Osteoblast (primary cell): ENCODE results near the gene ZNF775. TPM values are rescaled to one million over a fixed set of nuclear protein-coding genes. Genes with fewer than 3 reads are reported as not detected.

ENCODE experiments used
- DNase-seq: peaks from one replicate; pipeline ENCODE4 v3.0.0; 2011; ENCODE audit warnings: low spot score, mixed read lengths; ENCODE audit not compliant: insufficient read length; ENCODE audit errors: missing footprints
- H2AFZ ChIP-seq: 2 replicates; pipeline ENCODE4 v1.6.0; 2011; ENCODE audit warnings: mild to moderate bottlenecking, low read length
- H3K27ac ChIP-seq: 2 replicates; pipeline ENCODE4 v1.5.1; 2011; ENCODE audit warnings: mild to moderate bottlenecking, low read depth, low read length, moderate library complexity
- H3K27me3 ChIP-seq: 2 replicates; pipeline ENCODE4 v1.6.0; 2012; ENCODE audit warnings: mild to moderate bottlenecking, control low read depth, inconsistent platforms, low read length, moderate library complexity; ENCODE audit not compliant: insufficient read depth
- H3K36me3 ChIP-seq: 2 replicates; pipeline ENCODE4 v1.5.1; 2011; ENCODE audit warnings: mild to moderate bottlenecking, low read length, control low read depth, moderate library complexity; ENCODE audit not compliant: insufficient read depth
- H3K4me1 ChIP-seq: 2 replicates; pipeline ENCODE4 v1.5.1; 2011; ENCODE audit warnings: mild to moderate bottlenecking, low read length, control low read depth, moderate library complexity; ENCODE audit not compliant: insufficient read depth
- H3K4me2 ChIP-seq: 2 replicates; pipeline ENCODE4 v1.6.0; 2011; ENCODE audit warnings: mild to moderate bottlenecking, low read length; ENCODE audit not compliant: insufficient read depth
- H3K4me3 ChIP-seq: fragments of 200-600 bp; sonication (generic); 3 replicates; pipeline ENCODE4 v1.5.1; 2012; ENCODE audit warnings: mild to moderate bottlenecking, low read length, inconsistent platforms; ENCODE audit not compliant: insufficient read depth
- H3K79me2 ChIP-seq: 2 replicates; pipeline ENCODE4 v1.6.0; 2012; ENCODE audit warnings: mild to moderate bottlenecking, low read length, control low read depth, inconsistent platforms; ENCODE audit not compliant: insufficient read depth
- H3K9me3 ChIP-seq: 2 replicates; pipeline ENCODE4 v1.5.1; 2011; ENCODE audit warnings: low read depth, low read length, control low read depth
- H4K20me1 ChIP-seq: 2 replicates; pipeline ENCODE4 v1.6.0; 2012; ENCODE audit warnings: mild to moderate bottlenecking, low read length, control low read depth; ENCODE audit not compliant: insufficient read depth
- total RNA-seq: library from RNA; depleted of rRNA; stranded (reverse); fragments of >200 nt; gene quantifications from 2 replicates; pipeline ENCODE4 v1.2.3, GENCODE V29; 2012
- TF ChIP-seq, protein P1 (sequence below): IDR thresholded peaks from 2 replicates; pipeline ENCODE4 v1.5.1; 2011; ENCODE audit warnings: mild to moderate bottlenecking, low read depth, low read length, moderate library complexity; ENCODE audit errors: extremely low read depth

ZNF775 gene
- total RNA-seq, 1 donor, result 6.2 TPM

- Histone ChIP-seq H4K20me1 (no peaks in the 10 kb centered on the region), H3K79me2 (no peaks in the 10 kb centered on the region), H3K27me3 (no peaks in the 10 kb centered on the region), H3K36me3 (no peaks in the 10 kb centered on the region), H3K4me2 (no peak overlapping the region), H3K4me1 (peaks cover 10% of the 10 kb centered on the region), H3K9me3 (no peaks in the 10 kb centered on the region), H3K27ac (no peak overlapping the region), H3K4me3 (no peak overlapping the region), H2AFZ (no peak overlapping the region)
- TF ChIP-seq, protein P1, sequence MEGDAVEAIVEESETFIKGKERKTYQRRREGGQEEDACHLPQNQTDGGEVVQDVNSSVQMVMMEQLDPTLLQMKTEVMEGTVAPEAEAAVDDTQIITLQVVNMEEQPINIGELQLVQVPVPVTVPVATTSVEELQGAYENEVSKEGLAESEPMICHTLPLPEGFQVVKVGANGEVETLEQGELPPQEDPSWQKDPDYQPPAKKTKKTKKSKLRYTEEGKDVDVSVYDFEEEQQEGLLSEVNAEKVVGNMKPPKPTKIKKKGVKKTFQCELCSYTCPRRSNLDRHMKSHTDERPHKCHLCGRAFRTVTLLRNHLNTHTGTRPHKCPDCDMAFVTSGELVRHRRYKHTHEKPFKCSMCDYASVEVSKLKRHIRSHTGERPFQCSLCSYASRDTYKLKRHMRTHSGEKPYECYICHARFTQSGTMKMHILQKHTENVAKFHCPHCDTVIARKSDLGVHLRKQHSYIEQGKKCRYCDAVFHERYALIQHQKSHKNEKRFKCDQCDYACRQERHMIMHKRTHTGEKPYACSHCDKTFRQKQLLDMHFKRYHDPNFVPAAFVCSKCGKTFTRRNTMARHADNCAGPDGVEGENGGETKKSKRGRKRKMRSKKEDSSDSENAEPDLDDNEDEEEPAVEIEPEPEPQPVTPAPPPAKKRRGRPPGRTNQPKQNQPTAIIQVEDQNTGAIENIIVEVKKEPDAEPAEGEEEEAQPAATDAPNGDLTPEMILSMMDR, result no peak
- no peak for DNase-seq
Measured at GRCh38 chr7:150430465-150431085, 51.4 kb downstream of the ZNF775 start.

- Histone ChIP-seq H3K79me2 (no peaks in the 10 kb centered on the region), H3K27me3 (no peaks in the 10 kb centered on the region), H3K36me3 (no peaks in the 10 kb centered on the region), H3K27ac (no peak overlapping the region), H3K4me3 (no peak overlapping the region), H2AFZ (no peak overlapping the region), H3K9me3 (no peaks in the 10 kb centered on the region), H3K4me2 (no peak overlapping the region), H4K20me1 (no peaks in the 10 kb centered on the region), H3K4me1 (peaks cover 10% of the 10 kb centered on the region)
- TF ChIP-seq, protein P1, result no peak
- DNase-seq, result no peak
Measured at GRCh38 chr7:150431839-150432658, 52.9 kb downstream of the ZNF775 start.

- no peak overlapping the region for H2AFZ ChIP-seq
- no peaks in the 10 kb centered on the region for H3K27me3 ChIP-seq
- no peaks in the 10 kb centered on the region for H3K36me3 ChIP-seq
- H3K4me2 ChIP-seq, result no peak overlapping the region
- H3K4me3 ChIP-seq, result no peak overlapping the region
- no peak for DNase-seq
- no peak overlapping the region for H3K27ac ChIP-seq
- H4K20me1 ChIP-seq, result no peaks in the 10 kb centered on the region
- H3K9me3 ChIP-seq, result no peaks in the 10 kb centered on the region
- peaks cover 9% of the 10 kb centered on the region for H3K4me1 ChIP-seq
- no peaks in the 10 kb centered on the region for H3K79me2 ChIP-seq
- TF ChIP-seq, protein P1, result no peak
Measured at GRCh38 chr7:150432915-150433892, 54.1 kb downstream of the ZNF775 start.
